Common myeloid progenitor, CD34-positive (primary cell): ENCODE measurements around the gene RFX7.

Experiments used
- CTCF ChIA-PET: fragments of 350-600 bp; sonication (Branson Sonifier 250); formaldehyde crosslinking; loops from one replicate; lab custom pipeline; 2021; ENCODE audit warnings: antibody characterized with exemption; lab: Charles Lee
- POLR2A ChIA-PET: fragments of 350-600 bp; sonication (Branson Sonifier 250); formaldehyde crosslinking; loops from one replicate; lab custom pipeline; 2021; ENCODE audit warnings: antibody characterized with exemption; lab: Charles Lee
- DNase-seq, 3 donors: peaks; one replicate each; pipeline versions ENCODE4 v3.0.0 to v3.0.0-alpha.2; 2013
- H3K27ac ChIP-seq, 2 experiments: 1 replicate in 1 of 2; 2 replicates in 1 of 2; pipeline ENCODE4 v1.7.0; 2013; ENCODE audit warnings: inconsistent platforms in 2 of 2, low read length in 2 of 2, mild to moderate bottlenecking in 2 of 2, low read depth in 1 of 2, moderate library complexity in 1 of 2; ENCODE audit not compliant: severe bottlenecking in 2 of 2, insufficient read depth in 1 of 2, poor library complexity in 1 of 2
- H3K27me3 ChIP-seq, 5 experiments: replicated peaks in 2 of 5; 1 replicate in 3 of 5; 2 replicates in 2 of 5; pipeline versions ENCODE4 v1.6.1 to v1.7.0; 2013; ENCODE audit warnings: low read length in 4 of 5, mild to moderate bottlenecking in 2 of 5, moderate library complexity in 2 of 5, inconsistent platforms in 1 of 5; ENCODE audit not compliant: insufficient read depth in 5 of 5, control insufficient read depth in 4 of 5
- H3K36me3 ChIP-seq, 4 experiments: 1 replicate in 2 of 4; 2 replicates in 2 of 4; pipeline versions ENCODE4 v1.6.1 to v1.7.0; 2013; ENCODE audit warnings: low read length in 3 of 4, control low read depth in 1 of 4, mild to moderate bottlenecking in 1 of 4; ENCODE audit not compliant: control insufficient read depth in 4 of 4, insufficient read depth in 4 of 4
- H3K4me1 ChIP-seq, 4 experiments: 1 replicate in 3 of 4; 2 replicates in 1 of 4; pipeline versions ENCODE4 v1.6.1 to v1.7.1; 2013; ENCODE audit warnings: low read length in 3 of 4, mild to moderate bottlenecking in 3 of 4, control low read depth in 1 of 4, inconsistent platforms in 1 of 4, moderate library complexity in 1 of 4; ENCODE audit not compliant: control insufficient read depth in 4 of 4, insufficient read depth in 4 of 4; ENCODE audit errors: control extremely low read depth in 1 of 4
- H3K4me3 ChIP-seq, 7 experiments: 1 replicate in 4 of 7; 2 replicates in 3 of 7; pipeline versions ENCODE4 v1.5.1 to v1.7.0; 2013; ENCODE audit warnings: mild to moderate bottlenecking in 7 of 7, low read length in 6 of 7, moderate library complexity in 6 of 7, inconsistent platforms in 2 of 7, low read depth in 2 of 7, control low read depth in 1 of 7; ENCODE audit not compliant: insufficient read depth in 4 of 7, control insufficient read depth in 1 of 7; ENCODE audit errors: extremely low read depth in 1 of 7
- H3K9me3 ChIP-seq, 5 experiments: 1 replicate in 4 of 5; 2 replicates in 1 of 5; pipeline versions ENCODE4 v1.6.1 to v1.7.1; 2013; ENCODE audit warnings: low read length in 4 of 5, mild to moderate bottlenecking in 2 of 5, inconsistent platforms in 1 of 5, low read depth in 1 of 5, moderate library complexity in 1 of 5; ENCODE audit not compliant: control insufficient read depth in 4 of 5, insufficient read depth in 2 of 5; ENCODE audit errors: control extremely low read depth in 1 of 5
- WGBS: methylation state at CpG from one replicate; pipeline ENCODE4 v1.1.5; 2013; ENCODE audit not compliant: insufficient coverage; 5-methylcytosine and 5-hydroxymethylcytosine counted together

RFX7 gene

DNA sequence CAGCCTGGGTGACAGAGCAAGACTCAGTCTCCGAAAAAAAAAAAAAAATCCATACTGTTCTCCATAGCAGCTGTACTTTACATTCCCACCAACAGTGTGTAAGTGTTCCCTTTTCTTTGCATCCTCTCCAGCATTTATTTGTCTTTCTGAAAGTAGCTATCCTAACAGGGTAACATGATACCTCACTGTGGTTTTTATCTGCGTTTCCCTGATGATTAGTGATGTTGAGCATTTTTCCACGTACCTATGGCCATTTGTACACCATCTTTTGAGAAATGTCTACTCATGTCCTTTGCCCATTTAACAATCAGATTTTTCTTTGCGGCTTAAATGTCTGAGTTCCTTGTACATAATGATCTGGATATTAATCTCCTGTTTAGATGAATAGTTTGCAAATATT lies 119.3 kb downstream of the RFX7 start:
- peaks cover 16 to 76% (median 28%) of the 10 kb centered on the region in 4 experiments for H3K36me3 ChIP-seq
- H3K27me3 ChIP-seq = no peaks in the 10 kb centered on the region
- CTCF ChIA-PET = no interaction called here
- WGBS = 100% methylated on average over 3 of the region's 4 CpGs
- no peak overlapping the region for H3K4me3 ChIP-seq
- no peaks in the 10 kb centered on the region for H3K4me1 ChIP-seq
- no peak overlapping the region for H3K27ac ChIP-seq
- POLR2A ChIA-PET = no interaction called here
- no peak for DNase-seq
- H3K9me3 ChIP-seq = peaks cover 27 to 76% (median 30%) of the 10 kb centered on the region in 5 experiments

DNA sequence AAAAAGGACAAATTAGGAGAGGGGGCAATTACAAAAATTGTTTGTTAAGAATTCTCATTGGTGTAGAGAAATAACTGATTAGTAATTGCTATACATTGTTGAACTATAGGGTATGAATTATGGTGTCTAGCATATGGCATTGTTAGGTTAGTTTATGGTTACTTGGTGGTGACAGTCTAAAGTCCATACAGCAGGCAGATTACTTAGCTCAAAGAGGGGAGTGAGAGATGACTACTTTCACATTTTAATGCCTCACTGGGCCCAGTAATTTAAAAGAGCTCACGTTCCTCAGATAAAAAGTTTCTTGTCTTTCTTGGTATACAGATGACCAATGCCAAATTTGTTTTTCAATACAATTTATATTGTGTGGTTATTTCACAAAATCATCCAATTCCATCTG lies 137.8 kb downstream of the RFX7 start:
- Histone ChIP-seq H3K9me3 (no peaks in the 10 kb centered on the region), H3K27ac (no peak overlapping the region), H3K36me3 (peaks cover 6 to 16% (median 10%) of the 10 kb centered on the region in 4 experiments), H3K4me1 (no peaks in the 10 kb centered on the region), H3K4me3 (no peak overlapping the region), H3K27me3 (no peaks in the 10 kb centered on the region)
- no peak for DNase-seq
- no CpG with 5 or more reads among the region's 1 CpG for WGBS
- ChIA-PET POLR2A (no interaction called here), CTCF (no interaction called here)

DNA sequence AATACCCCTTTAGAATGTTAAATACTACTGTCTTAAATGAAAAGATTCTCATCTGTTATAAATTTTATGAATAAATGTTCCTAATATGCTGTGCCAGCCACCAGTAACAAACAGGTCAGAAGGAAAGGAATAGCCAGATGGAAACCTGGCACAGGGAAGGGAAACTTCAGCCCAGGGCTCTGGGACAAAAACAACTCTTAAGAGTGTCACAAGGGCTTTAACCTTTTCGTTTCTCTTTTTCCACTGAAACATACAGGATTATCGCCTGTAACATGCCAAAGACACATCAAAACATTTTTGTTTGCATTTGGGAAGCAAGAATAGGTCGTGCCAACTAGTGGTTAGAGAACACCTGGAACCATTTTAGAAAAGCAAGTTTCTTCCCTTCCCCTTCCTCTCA lies 141.2 kb downstream of the RFX7 start:
- WGBS = 100% methylated on average over 2 of the region's 3 CpGs
- DNase-seq = no peak
- Histone ChIP-seq H3K4me3 (no peak overlapping the region), H3K27me3 (no peaks in the 10 kb centered on the region), H3K9me3 (no peaks in the 10 kb centered on the region), H3K36me3 (peaks cover 6 to 26% (median 17%) of the 10 kb centered on the region in 4 experiments), H3K4me1 (no peaks in the 10 kb centered on the region), H3K27ac (no peak overlapping the region)
- CTCF ChIA-PET = no interaction called here
- POLR2A ChIA-PET = no interaction called here

DNA sequence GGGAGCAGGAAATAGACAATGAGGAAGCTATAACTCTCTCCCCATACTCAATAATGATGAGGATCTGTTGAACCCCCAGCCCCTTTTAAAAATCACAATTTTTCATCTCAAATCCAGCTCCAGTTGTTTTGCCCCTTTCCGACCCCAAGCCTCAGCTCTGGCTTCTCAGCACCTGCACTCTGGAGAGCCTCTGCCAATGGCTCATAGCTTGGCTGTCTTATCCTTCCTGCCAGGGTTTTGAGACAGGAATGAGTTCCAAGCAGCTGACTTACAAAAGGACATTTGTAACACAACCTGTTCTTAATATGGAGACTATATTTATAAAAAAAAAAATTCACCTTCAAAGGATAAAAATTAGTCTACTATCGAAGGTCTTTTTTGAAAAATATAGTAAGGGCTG lies 144.4 kb downstream of the RFX7 start:
- no peaks in the 10 kb centered on the region for H3K27me3 ChIP-seq
- H3K36me3 ChIP-seq = peaks cover 20 to 53% (median 39%) of the 10 kb centered on the region in 4 experiments
- POLR2A ChIA-PET = no interaction called here
- DNase-seq = no peak
- H3K27ac ChIP-seq = no peak overlapping the region
- no peak overlapping the region for H3K4me3 ChIP-seq
- H3K9me3 ChIP-seq = no peaks in the 10 kb centered on the region
- no peaks in the 10 kb centered on the region for H3K4me1 ChIP-seq
- CTCF ChIA-PET = interaction anchor here (0.7 to 0.8 kb wide), 2 partner anchors 252 to 603 kb away, joined by 4 to 5 read pairs; no protein-coding TSS in a partner anchor
- 100% methylated on average over 1 of the region's 2 CpGs for WGBS

DNA sequence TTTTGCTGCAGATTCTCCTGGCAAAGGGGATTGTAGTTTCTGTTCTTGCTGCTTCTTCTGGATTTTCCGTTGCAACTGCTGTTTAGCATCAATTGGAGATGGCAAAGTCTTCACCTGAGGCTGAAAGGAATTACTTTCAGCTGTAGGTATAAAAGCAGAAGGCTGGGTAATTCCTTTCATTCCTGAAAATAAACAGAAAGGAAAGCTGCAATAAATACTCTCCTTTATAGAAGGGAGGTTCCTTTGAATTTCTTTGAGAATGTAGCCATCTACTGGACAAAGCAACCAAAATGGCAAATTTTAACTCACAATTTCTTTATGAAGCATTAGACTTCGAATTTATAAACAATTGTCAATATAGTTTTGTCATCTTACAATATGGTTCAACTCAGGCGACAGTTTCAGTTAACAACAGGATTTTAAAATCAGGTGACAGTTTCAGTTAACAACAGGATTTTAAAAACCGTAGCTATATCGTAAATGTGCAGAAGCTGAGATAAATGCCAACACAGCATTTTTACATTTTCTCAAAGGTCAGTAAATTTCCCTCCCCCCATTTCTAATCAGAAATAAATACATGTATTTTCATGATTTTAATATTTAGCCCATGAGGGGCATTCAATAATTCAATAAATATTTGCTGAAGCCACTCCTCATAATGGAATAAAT lies 145.3 kb downstream of the RFX7 start:
- Histone ChIP-seq H3K4me1 (no peaks in the 10 kb centered on the region), H3K36me3 (peaks cover 24 to 60% (median 46%) of the 10 kb centered on the region in 4 experiments), H3K9me3 (no peaks in the 10 kb centered on the region), H3K4me3 (no peak overlapping the region), H3K27me3 (no peaks in the 10 kb centered on the region), H3K27ac (peak overlapping the region in 1 of 2 experiments; percentile 54)
- POLR2A ChIA-PET = no interaction called here
- peak; percentile 10 to 56 (median 19) for DNase-seq
- CTCF ChIA-PET = interaction anchor here (0.5 to 0.7 kb wide), 4 partner anchors 14 to 659 kb away, joined by 3 read pairs; no protein-coding TSS in a partner anchor
- 69% methylated on average over 3 of the region's 5 CpGs for WGBS

DNA sequence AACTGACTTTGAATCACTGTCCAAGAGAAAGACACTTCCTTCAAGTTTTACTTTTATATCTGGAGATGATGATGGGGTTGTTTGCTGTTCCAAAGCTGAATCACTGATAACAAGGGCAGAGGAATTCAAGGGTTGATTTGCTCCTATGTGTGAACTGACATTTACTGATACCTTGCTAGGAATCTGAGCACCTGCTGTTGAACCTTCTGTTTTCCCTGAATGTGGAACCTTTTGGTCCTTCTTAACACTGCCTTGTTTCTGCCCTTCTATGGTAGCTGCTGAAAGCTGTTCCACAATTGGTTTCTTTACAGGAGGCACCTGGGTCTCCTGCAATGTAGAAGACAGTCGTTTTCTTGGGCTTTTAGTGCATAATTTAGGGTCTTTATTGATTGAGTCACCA lies 148.3 kb downstream of the RFX7 start:
- H3K27ac ChIP-seq = no peak overlapping the region
- H3K27me3 ChIP-seq = no peaks in the 10 kb centered on the region
- DNase-seq = no peak
- ChIA-PET CTCF (no interaction called here), POLR2A (no interaction called here)
- no peaks in the 10 kb centered on the region for H3K4me1 ChIP-seq
- no peaks in the 10 kb centered on the region for H3K9me3 ChIP-seq
- peaks cover 26 to 57% (median 45%) of the 10 kb centered on the region in 4 experiments for H3K36me3 ChIP-seq
- H3K4me3 ChIP-seq = no peak overlapping the region
- WGBS = 100% methylated on average over 1 of the region's 1 CpG

DNA sequence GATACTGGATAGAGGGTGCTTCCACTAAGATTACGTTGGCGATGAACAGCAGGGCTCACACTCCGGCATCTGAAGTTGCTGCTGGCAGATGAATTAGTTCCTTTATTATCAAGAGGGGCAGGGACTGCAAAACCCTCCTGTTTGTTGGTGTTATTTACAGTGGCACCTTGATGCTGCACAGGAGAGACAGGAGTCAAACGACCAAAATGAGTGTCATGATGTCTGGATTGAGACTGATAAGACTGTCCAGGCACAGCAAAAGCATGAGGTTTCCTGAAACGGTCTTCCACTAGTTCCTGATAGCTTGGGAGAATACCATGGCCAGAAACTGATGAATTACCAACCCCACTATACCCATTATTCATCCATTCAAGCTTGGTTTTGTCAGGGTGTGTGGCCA lies 149.5 kb downstream of the RFX7 start:
- no peaks in the 10 kb centered on the region for H3K9me3 ChIP-seq
- peak; percentile 8 to 58 (median 13) for DNase-seq
- no peaks in the 10 kb centered on the region for H3K4me1 ChIP-seq
- CTCF ChIA-PET = no interaction called here
- H3K27ac ChIP-seq = no peak overlapping the region
- WGBS = 81% methylated on average over 5 of the region's 5 CpGs
- H3K36me3 ChIP-seq = peaks cover 24 to 55% (median 43%) of the 10 kb centered on the region in 4 experiments
- H3K4me3 ChIP-seq = no peak overlapping the region
- POLR2A ChIA-PET = no interaction called here
- H3K27me3 ChIP-seq = no peaks in the 10 kb centered on the region
